RPMI7951 (cell line): Measurements from ENCODE around the gene CSTF2T. TPM values are rescaled to one million over a fixed set of nuclear protein-coding genes. Genes with fewer than 3 reads are reported as not detected.
A peak's percentile ranks its signal among the peaks of the same experiment; 100 is the strongest.
"Not testable (repeated sequence)": the region's sequence is repeated elsewhere in the genome, so short reads cannot be mapped to it uniquely, and the experiment has no call there.

Experiments used
- DNase-seq: peaks from one replicate; pipeline ENCODE4 v3.0.0-alpha.2; 2012; ENCODE audit warnings: low read depth
- total RNA-seq: library from RNA; depleted of rRNA; stranded (reverse); fragments of >200 nt; shearing (Covaris generic); gene quantifications from 2 replicates; pipeline ENCODE4 v1.2.3, GENCODE V29; 2014

CSTF2T gene
- total RNA-seq, 1 experiment from 2014 or later, result 14.2 TPM

GRCh38 chr10:51696251-51696650 lies 3.1 kb downstream of the CSTF2T start:
- DNase-seq, result no peak

GRCh38 chr10:51694086-51694768 lies 5.2 kb downstream of the CSTF2T start:
- no peak for DNase-seq

GRCh38 chr10:51691135-51691534 lies 8.3 kb downstream of the CSTF2T start:
- no peak for DNase-seq

- no peak for DNase-seq
Measured at GRCh38 chr10:51689536-51689935, 9.9 kb downstream of the CSTF2T start.

- DNase-seq, result not testable (repeated sequence)
Measured at GRCh38 chr10:51688826-51689225, 10.6 kb downstream of the CSTF2T start.

GRCh38 chr10:51687296-51687695 lies 12.1 kb downstream of the CSTF2T start:
- no peak for DNase-seq

GRCh38 chr10:51685768-51686167 lies 13.6 kb downstream of the CSTF2T start:
- DNase-seq, result peak; percentile 7

- DNase-seq, result no peak
Measured at GRCh38 chr10:51683031-51683691, 16.2 kb downstream of the CSTF2T start.

GRCh38 chr10:51679841-51680240 lies 19.6 kb downstream of the CSTF2T start:
- no peak for DNase-seq

- DNase-seq, result no peak
Measured at GRCh38 chr10:51675088-51675487, 24.3 kb downstream of the CSTF2T start.

- no peak for DNase-seq
Measured at GRCh38 chr10:51672039-51672535, 27.3 kb downstream of the CSTF2T start.

- no peak for DNase-seq
Measured at GRCh38 chr10:51669041-51669440, 30.4 kb downstream of the CSTF2T start.

- no peak for DNase-seq
Measured at GRCh38 chr10:51668336-51668689, 31.1 kb downstream of the CSTF2T start.

GRCh38 chr10:51667678-51668335 lies 31.6 kb downstream of the CSTF2T start:
- DNase-seq, result peak; percentile 21

- no peak for DNase-seq
Measured at GRCh38 chr10:51666456-51666855, 32.9 kb downstream of the CSTF2T start.

GRCh38 chr10:51663086-51663485 lies 36.3 kb downstream of the CSTF2T start:
- DNase-seq, result no peak

- no peak for DNase-seq
Measured at GRCh38 chr10:51659344-51659743, 40.1 kb downstream of the CSTF2T start.

GRCh38 chr10:51658000-51658399 lies 41.4 kb downstream of the CSTF2T start:
- DNase-seq, result no peak

- DNase-seq, result no peak
Measured at GRCh38 chr10:51656503-51656902, 42.9 kb downstream of the CSTF2T start.

GRCh38 chr10:51654918-51655317 lies 44.5 kb downstream of the CSTF2T start:
- DNase-seq, result no peak

GRCh38 chr10:51653025-51653424 lies 46.4 kb downstream of the CSTF2T start:
- no peak for DNase-seq

GRCh38 chr10:51651063-51651462 lies 48.3 kb downstream of the CSTF2T start:
- DNase-seq, result no peak

GRCh38 chr10:51649064-51649463 lies 50.3 kb downstream of the CSTF2T start:
- no peak for DNase-seq
